Measurements from ENCODE around the gene IQCK. TPM values are rescaled to one million over a fixed set of nuclear protein-coding genes. Genes with fewer than 3 reads are reported as not detected.
A peak's percentile ranks its signal among the peaks of the same experiment; 100 is the strongest.

IQCK gene
- total and polyA plus RNA-seq, 10 donors, result 3.6 to 19.9 (median 7.4) TPM

GRCh38 chr16:19802612-19803011 lies 84.5 kb downstream of the IQCK start:
- no peaks in the 10 kb centered on the region for H3K36me3 ChIP-seq
- WGBS, 5 donors, result 76 to 83% (median 82%) methylated on average over 8 of the region's 8 CpGs
- H3K27ac ChIP-seq, result no peak overlapping the region
- H3K4me3 ChIP-seq, result no peak overlapping the region
- no peaks in the 10 kb centered on the region for H3K27me3 ChIP-seq (replicated peaks in 1 of 7)
- peaks cover 0 to 16% (median 9%) of the 10 kb centered on the region in 6 donors for H3K4me1 ChIP-seq
- no peak for DNase-seq
- intact Hi-C loops (cut with DNase I; ENCODE audit: low total_unique reads), result no loop called here
- peaks cover 0 to 24% (median 14%) of the 10 kb centered on the region in 8 donors for H3K9me3 ChIP-seq
- TF ChIP-seq POLR2A (IDR thresholded peaks at IDR 0.05), result no peak
- no peak for TF ChIP-seq CTCF (IDR thresholded peaks at IDR 0.05 in 8 of 11, conservative IDR thresholded peaks at IDR 0.05 in 3 of 11)
- no peak for TF ChIP-seq POLR2AphosphoS5 (IDR thresholded peaks at IDR 0.05)

- peak overlapping the region in 5 of 8 donors; percentile 20 to 51 (median 41) for H3K27ac ChIP-seq
- H3K36me3 ChIP-seq, result no peaks in the 10 kb centered on the region
- H3K9me3 ChIP-seq, result peaks cover 0 to 24% (median 14%) of the 10 kb centered on the region in 8 donors
- peaks cover 0 to 16% (median 9%) of the 10 kb centered on the region in 6 donors for H3K4me1 ChIP-seq
- H3K4me3 ChIP-seq, result peak overlapping the region in 1 of 8 donors; percentile 14
- H3K27me3 ChIP-seq (replicated peaks in 1 of 7), result no peaks in the 10 kb centered on the region
- WGBS, 5 donors, result 28 to 34% (median 30%) methylated on average over 10 of the region's 10 CpGs
- TF ChIP-seq POLR2AphosphoS5 (IDR thresholded peaks at IDR 0.05), result peak in 2 of 3 donors; percentile 37 to 51
- TF ChIP-seq CTCF (IDR thresholded peaks at IDR 0.05 in 8 of 11, conservative IDR thresholded peaks at IDR 0.05 in 3 of 11), result no peak
- DNase-seq, result no peak
- intact Hi-C loops (cut with DNase I; ENCODE audit: low total_unique reads), result no loop called here
Observed at GRCh38 chr16:19804538-19805323, 86.7 kb downstream of the IQCK start.

- WGBS, 5 donors, result 87 to 95% (median 92%) methylated on average over 4 of the region's 4 CpGs
Observed at GRCh38 chr16:19805459-19806162, 87.5 kb downstream of the IQCK start.

More at GRCh38 chr16:19805459-19806162, 87.5 kb downstream of the IQCK start:
- TF ChIP-seq POLR2AphosphoS5 (IDR thresholded peaks at IDR 0.05), result no peak
- TF ChIP-seq CTCF (IDR thresholded peaks at IDR 0.05 in 8 of 11, conservative IDR thresholded peaks at IDR 0.05 in 3 of 11), result no peak
- no peak for TF ChIP-seq POLR2A (IDR thresholded peaks at IDR 0.05)
- no peaks in the 10 kb centered on the region for H3K36me3 ChIP-seq
- peaks cover 0 to 24% (median 14%) of the 10 kb centered on the region in 8 donors for H3K9me3 ChIP-seq
- intact Hi-C loops (cut with DNase I; ENCODE audit: low total_unique reads), result no loop called here
- H3K27ac ChIP-seq, result peak overlapping the region in 2 of 8 donors; percentile 41
- peaks cover 0 to 16% (median 9%) of the 10 kb centered on the region in 6 donors for H3K4me1 ChIP-seq
- H3K4me3 ChIP-seq, result no peak overlapping the region
- no peak for DNase-seq
- H3K27me3 ChIP-seq (replicated peaks in 1 of 7), result no peaks in the 10 kb centered on the region
